HepG2 (cell line): ENCODE data around the gene ZFX.

ENCODE experiments used
- FOXA1 ChIP-seq, 2 experiments: fragments of 450-650 bp in 1 of 2; sonication (generic) in 1 of 2; formaldehyde crosslinking in 1 of 2; IDR thresholded peaks; 2 replicates each; pipeline versions ENCODE4 v1.4.0 to v1.6.1; 2016 to 2020; ENCODE audit warnings: missing genetic modification reagents in 1 of 2
- RAD21 ChIP-seq: fragments of 450-650 bp; formaldehyde crosslinking; IDR thresholded peaks from 2 replicates; pipeline ENCODE4 v1.5.0; 2020; ENCODE audit warnings: mild to moderate bottlenecking

GRCh38 chrX:24221872-24222271 is 72.3 kb downstream of the ZFX start:
- TF ChIP-seq FOXA1 (IDR thresholded peaks at IDR 0.05) (no peak), FOXA1 (CRISPR knock-in tag; IDR thresholded peaks at IDR 0.05) (no peak), RAD21 (CRISPR knock-in tag) (no peak)
